T1000 (cell line): ENCODE data around the gene TRPM2.
"Not testable (repeated sequence)": the region's sequence is repeated elsewhere in the genome, so short reads cannot be mapped to it uniquely, and the experiment has no call there.

Experiments used
- DNase-seq: peaks from one replicate; lab custom pipeline; 2025; ENCODE audit warnings: mixed read lengths; lab: John Stamatoyannopoulos, UW

Gene TRPM2

DNA sequence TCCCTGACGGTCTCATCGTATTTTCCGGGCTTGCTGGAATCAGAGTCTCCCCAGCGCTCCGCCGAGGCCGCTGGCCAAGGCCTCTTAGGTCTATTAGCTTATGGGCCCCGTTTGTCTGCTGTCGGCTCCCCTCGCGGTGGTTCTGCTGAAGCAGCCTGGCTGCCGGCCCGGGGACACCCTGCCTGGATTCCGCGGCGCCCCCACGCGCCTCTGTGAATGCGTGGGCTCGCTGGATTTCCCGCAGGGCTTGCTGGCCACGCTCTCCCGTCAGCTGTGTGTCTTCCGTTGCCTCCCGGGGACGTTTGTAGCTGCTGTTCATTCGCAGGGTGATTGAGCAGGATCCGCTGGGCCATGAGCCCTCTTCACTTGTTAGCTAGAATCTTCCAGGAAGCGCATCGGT, 110.3 kb downstream of the TRPM2 start:
- DNase-seq = no peak

DNA sequence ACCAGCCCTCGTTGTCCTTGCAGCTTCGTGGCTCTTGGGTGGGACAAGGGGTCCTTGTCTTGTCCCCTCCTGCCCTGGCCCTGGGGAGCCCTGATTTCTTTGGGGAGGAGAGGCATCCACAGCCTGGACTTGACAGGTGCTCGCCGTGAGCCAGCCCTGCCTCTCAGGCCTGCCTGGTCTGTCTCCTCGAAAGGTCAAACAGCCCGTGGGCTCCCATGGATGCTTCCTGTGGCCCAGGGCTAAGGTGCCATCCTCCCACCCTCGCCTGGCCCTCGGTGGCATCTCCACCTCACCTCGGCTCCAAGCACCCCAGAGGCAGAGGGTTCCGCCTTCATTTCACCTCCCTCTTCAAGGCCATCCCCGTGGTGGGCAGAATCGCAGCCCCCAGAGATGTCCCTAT, 110.9 kb downstream of the TRPM2 start:
- no peak for DNase-seq

- no peak for DNase-seq
Observed at GRCh38 chr21:44466351-44466954, 113.0 kb downstream of the TRPM2 start.

GRCh38 chr21:44466996-44467858, 113.8 kb downstream of the TRPM2 start:
- no peak for DNase-seq

GRCh38 chr21:44467859-44468195, 114.4 kb downstream of the TRPM2 start:
- DNase-seq = no peak

GRCh38 chr21:44471341-44471740, 117.9 kb downstream of the TRPM2 start:
- no peak for DNase-seq

DNA sequence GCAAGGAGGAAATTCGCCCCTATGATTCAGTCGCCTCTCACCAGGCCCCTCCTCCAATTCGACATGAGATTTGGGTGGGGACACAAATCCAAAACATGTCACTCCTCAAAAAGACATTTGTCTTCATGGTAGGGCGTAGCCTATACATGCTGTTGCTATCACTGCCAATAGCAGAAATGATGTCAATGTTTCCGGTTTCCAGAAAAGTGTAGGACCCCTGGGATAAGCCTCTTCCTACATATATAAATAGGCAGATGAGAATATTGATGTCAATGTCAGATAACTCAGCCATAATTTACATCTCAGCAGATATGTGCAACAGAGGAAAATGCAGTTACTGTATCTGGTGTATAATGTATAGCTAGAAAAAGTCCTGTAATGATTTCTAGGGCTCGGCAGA, 118.6 kb downstream of the TRPM2 start:
- DNase-seq = no peak

DNA sequence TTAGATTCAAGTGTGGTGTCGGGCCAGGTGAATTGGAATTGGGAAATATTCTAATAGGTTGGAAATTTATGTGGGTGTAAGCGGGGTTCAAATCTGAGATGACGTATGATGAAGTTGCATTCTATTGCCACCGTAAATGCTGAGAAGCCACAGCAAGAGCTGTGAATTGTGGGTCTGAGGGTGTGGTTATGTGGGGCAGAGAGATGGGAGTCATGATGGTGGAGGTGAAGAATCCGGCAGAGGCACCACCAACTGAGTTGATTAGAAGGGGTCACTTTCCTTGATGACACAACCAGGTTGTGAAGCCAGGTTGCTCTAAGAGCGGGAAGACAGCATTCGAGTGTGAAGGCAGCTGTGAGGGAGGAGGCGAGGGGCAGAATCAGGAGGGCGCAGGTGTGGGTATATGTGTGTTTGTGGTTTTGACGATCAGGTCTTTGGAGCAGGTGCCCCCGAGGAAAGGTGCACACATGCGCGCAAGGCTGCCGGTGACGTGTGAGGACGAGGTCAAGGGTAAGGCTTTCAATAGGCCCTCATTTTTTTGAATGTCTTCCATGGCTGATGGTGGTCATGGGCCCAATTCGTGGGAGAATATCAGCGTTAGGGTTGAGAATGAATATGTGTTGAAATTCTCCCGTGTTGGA, 120.6 kb downstream of the TRPM2 start:
- no peak for DNase-seq

- DNase-seq = no peak
Observed at GRCh38 chr21:44475266-44475845, 121.9 kb downstream of the TRPM2 start.

DNA sequence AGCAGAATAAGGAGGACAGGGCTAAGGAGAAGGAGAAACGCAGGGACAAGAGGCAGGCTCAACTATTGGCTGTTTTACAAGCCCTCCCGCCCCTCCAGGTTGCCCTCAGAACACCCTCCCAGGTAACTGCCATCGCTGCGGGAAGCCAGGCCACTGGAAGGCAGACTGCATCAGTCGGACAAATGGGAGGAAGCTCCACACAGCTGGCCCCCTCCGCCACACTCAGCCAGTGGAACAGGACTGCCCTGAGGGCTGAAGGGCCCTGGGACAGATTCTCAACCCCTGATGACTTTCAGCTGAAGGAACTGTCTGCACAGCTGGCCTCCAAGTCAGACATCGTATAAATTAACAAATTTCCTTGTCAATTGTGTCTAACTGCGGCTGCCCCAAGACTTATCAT, 123.7 kb downstream of the TRPM2 start:
- no peak for DNase-seq

DNA sequence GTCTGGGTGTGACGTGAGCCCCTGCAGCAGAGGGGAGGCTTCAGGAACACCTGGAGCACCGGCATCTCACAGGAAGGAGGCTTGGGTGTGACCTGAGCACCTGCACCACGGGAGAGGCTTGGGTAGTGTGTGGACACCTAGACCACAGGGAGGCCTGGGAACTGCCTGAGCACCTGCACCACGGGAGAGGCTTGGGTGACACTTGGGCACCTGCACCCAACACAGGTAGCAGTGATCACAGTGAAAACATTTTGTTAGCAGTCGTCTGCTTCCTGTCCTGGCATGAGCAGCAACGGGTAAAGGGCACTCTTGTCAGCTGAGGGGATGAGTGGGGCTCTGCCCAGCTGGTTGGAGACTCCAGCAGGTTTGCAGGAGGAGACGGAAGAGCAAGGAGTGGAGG, 124.3 kb downstream of the TRPM2 start:
- no peak for DNase-seq

DNA sequence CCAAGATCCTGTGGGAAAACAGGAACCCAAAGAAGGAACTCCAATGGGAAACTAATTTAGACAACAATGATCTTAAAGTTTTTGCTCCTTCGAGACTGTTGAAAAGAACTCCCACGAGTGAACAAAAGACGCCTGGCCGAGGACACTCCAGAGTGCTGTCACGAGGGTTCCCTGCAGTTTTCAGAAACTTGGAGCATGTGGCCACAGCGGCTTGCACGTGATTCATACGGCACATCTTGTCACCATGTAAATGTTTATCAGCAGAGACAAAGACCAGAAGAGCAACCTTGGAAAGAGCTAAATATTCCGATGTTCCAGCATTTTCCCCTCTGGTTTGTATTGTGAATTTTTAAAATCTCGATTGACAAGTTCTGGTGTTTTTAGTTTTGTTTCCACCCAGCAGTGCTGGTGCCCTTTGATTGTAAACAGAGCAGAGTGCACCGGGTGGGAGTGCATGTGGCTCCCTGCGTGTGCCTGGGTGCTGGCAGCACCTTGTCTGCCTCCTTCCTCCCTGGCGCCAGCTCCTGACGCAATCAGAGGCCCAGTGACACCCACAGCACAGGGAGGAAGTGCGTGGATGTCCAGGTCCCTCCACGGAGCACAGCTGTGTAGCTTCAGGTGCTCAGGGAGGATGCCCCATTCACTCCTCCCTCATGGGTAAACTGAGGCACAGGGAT, 124.8 kb downstream of the TRPM2 start:
- DNase-seq = no peak

GRCh38 chr21:44478801-44479167, 125.4 kb downstream of the TRPM2 start:
- DNase-seq = no peak

DNA sequence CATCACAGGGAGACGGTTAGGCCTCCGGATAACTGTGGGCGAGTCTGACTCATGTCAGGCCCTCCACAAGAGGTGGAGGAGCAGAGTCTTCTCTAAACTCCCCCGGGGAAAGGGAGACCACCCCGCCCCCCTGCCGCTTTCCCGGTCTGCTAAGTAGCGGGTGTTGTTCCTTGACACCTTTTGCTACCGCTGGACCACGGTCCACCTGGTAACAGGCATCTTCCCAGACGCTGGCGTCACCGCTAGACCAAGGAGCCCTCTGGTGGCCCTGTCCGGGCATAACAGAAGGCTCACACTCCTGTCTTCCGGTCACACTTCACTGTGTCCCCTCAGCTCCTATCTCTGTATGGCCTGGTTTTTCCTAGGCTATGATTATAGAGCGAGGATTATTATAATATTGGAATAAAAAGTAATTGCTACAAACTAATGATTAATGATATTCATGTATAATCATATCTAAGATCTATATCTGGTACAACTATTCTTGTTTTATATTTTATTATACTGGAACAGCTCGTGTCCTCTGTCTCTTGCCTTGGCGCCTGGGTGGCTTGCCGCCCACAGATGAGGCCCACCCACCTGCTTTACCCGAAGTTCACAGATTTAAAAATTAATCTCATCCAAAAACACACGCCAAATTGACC, 126.3 kb downstream of the TRPM2 start:
- DNase-seq = not testable (repeated sequence)

DNA sequence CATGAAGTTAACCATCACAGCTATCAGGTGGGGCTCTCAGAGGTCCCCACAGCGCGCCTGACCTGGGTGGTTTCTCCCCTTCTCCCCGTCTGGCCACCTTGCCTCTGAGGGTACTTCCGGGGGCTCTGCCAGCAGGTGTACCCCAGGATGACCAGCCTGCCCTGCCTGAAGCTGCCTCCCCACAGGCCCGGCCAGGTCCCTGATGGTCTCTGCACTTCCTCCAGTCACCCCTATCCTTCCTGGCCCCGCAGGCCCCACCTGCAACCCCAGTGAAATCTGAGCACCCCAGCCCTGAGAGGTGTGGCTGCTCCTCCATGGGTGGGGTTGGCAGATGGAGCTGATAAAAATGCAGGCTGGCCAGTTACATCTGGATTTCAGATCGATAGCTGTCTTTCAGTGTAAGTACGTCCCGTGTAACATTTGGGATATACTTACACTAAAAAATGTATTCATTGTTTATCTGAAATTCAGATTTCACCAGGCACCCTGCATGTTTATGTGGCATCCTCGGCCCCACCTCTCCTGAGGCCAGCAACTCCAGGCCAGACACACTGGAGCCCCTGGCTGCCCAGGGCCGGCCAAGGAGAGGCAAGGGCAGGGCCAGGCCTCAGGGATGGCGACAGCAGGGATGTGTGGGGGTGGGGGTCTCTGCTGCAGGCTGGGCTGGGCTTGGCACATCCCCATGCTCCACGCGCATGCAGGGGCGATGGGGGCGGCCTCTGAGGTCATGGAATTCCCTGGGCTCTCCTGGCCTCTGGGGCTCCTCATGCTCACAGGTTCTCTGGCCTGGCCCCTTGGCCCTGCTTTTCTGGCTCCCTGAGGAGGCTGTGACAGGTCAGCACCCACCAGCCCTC, 127.0 kb downstream of the TRPM2 start:
- no peak for DNase-seq

GRCh38 chr21:44482581-44483287, 129.3 kb downstream of the TRPM2 start:
- no peak for DNase-seq

- DNase-seq = no peak
Observed at GRCh38 chr21:44483288-44484237, 130.1 kb downstream of the TRPM2 start.

DNA sequence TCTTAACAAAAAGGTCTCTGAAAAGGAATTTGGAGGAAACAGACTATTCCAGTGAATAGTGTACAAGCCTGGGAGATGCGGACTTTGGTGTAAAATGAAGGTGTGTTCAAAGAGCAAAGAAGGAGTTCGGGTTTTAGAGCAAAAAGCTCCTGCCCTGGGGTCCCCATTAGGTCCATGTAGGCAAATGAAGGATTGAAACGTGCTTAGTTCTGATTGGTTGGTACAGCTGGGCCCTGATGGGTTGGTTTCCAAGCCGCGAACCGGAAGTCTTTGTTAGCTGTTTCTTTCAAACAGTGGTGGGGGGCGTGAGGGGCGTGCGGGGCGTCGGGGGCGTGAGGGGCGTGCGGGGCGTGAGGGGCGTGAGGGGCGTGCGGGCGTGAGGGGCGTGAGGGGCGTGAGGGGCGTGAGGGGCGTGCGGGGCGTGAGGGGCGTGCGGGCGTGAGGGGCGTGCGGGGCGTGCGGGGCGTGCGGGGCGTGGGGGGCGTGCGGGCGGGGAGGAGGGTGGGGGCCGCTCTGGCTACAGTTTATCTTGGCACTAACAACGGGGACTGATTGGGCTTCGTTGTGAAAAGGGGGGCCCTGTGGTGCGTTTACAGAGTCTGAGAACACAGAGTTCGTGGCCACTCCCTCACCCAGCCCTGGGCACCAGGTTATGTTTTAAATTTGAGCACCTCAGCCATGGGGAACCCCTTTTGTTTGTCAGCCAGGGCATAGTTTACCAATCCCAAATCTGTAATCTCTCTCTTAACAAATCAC, 131.3 kb downstream of the TRPM2 start:
- no peak for DNase-seq
